ENCODE results near the gene MUC5AC. TPM values are rescaled to one million over a fixed set of nuclear protein-coding genes. Genes with fewer than 3 reads are reported as not detected.

MUC5AC gene
- total and polyA plus RNA-seq, 2 experiments from 2014 or later = not detected

- Histone ChIP-seq H3K9ac (no peak overlapping the region), H3F3A (ENCODE audit: insufficient read depth) (no peaks in the 10 kb centered on the region), H3K9me2 (ENCODE audit: insufficient read depth) (no peaks in the 10 kb centered on the region), H3K79me2 (ENCODE audit: insufficient read depth) (no peaks in the 10 kb centered on the region), H3K27ac (no peak overlapping the region), H2AFZ (no peak overlapping the region), H3K4me3 (no peak overlapping the region), H3K9me3 (ENCODE audit: low read depth) (peaks cover 2% of the 10 kb centered on the region), H3K27me3 (replicated peaks; ENCODE audit: insufficient read depth) (no peaks in the 10 kb centered on the region), H4K20me1 (ENCODE audit: insufficient read depth) (no peaks in the 10 kb centered on the region), H3K4me2 (ENCODE audit: unreplicated experiment) (no peak overlapping the region), H3K4me1 (ENCODE audit: insufficient read depth) (no peaks in the 10 kb centered on the region), H3K36me3 (ENCODE audit: low read depth) (no peaks in the 10 kb centered on the region)
- 54 to 66% methylated on average over 16 to 18 of the region's 18 CpGs for WGBS, 2 experiments (ENCODE audit: low coverage in 1 of 2, low lambda C conversion rate in 2 of 2, missing lambda C conversion rate in 2 of 2)
- TF ChIP-seq EZH2phosphoT487 (IDR thresholded peaks at IDR 0.05; ENCODE audit: insufficient read depth, low read depth) (no peak), EZH2 (IDR thresholded peaks at IDR 0.05; ENCODE audit: insufficient read depth, poor library complexity, severe bottlenecking) (no peak)
- DNase-seq = no peak
- in situ Hi-C loops (cut with MboI) = no loop called here
These were observed 28.1 kb upstream of the MUC5AC start for GRCh38 chr11:1129611-1130160.

GRCh38 chr11:1130276-1131032 lies 27.3 kb upstream of the MUC5AC start:
- Histone ChIP-seq H3K9ac (no peak overlapping the region), H3K4me2 (ENCODE audit: unreplicated experiment) (no peak overlapping the region), H3K4me1 (ENCODE audit: insufficient read depth) (no peaks in the 10 kb centered on the region), H3F3A (ENCODE audit: insufficient read depth) (no peaks in the 10 kb centered on the region), H3K79me2 (ENCODE audit: insufficient read depth) (no peaks in the 10 kb centered on the region), H3K36me3 (ENCODE audit: low read depth) (no peaks in the 10 kb centered on the region), H4K20me1 (ENCODE audit: insufficient read depth) (no peaks in the 10 kb centered on the region), H3K9me3 (ENCODE audit: low read depth) (peaks cover 3% of the 10 kb centered on the region), H3K4me3 (no peak overlapping the region), H3K9me2 (ENCODE audit: insufficient read depth) (no peaks in the 10 kb centered on the region), H2AFZ (no peak overlapping the region), H3K27ac (no peak overlapping the region), H3K27me3 (replicated peaks; ENCODE audit: insufficient read depth) (no peaks in the 10 kb centered on the region)
- no peak for DNase-seq
- 26 to 40% methylated on average over 12 to 14 of the region's 15 CpGs for whole genome bisulfite sequencing, 2 experiments (ENCODE audit: low coverage in 1 of 2, low lambda C conversion rate in 2 of 2, missing lambda C conversion rate in 2 of 2)
- no peak for TF ChIP-seq EZH2phosphoT487 (IDR thresholded peaks at IDR 0.05; ENCODE audit: insufficient read depth, low read depth)
- TF ChIP-seq EZH2 (IDR thresholded peaks at IDR 0.05; ENCODE audit: insufficient read depth, poor library complexity, severe bottlenecking) = no peak
- in situ Hi-C loops (cut with MboI) = no loop called here

- Histone ChIP-seq H3K9me2 (ENCODE audit: insufficient read depth) (no peaks in the 10 kb centered on the region), H3K4me2 (ENCODE audit: unreplicated experiment) (no peak overlapping the region), H3K79me2 (ENCODE audit: insufficient read depth) (no peaks in the 10 kb centered on the region), H4K20me1 (ENCODE audit: insufficient read depth) (no peaks in the 10 kb centered on the region), H3K4me1 (ENCODE audit: insufficient read depth) (no peaks in the 10 kb centered on the region), H3K9ac (no peak overlapping the region), H3K36me3 (ENCODE audit: low read depth) (no peaks in the 10 kb centered on the region), H3K27ac (no peak overlapping the region), H3F3A (ENCODE audit: insufficient read depth) (no peaks in the 10 kb centered on the region), H2AFZ (no peak overlapping the region), H3K27me3 (replicated peaks; ENCODE audit: insufficient read depth) (no peaks in the 10 kb centered on the region), H3K9me3 (ENCODE audit: low read depth) (peaks cover 3% of the 10 kb centered on the region), H3K4me3 (no peak overlapping the region)
- TF ChIP-seq EZH2phosphoT487 (IDR thresholded peaks at IDR 0.05; ENCODE audit: insufficient read depth, low read depth) (no peak), EZH2 (IDR thresholded peaks at IDR 0.05; ENCODE audit: insufficient read depth, poor library complexity, severe bottlenecking) (no peak)
- no peak for DNase-seq
- in situ Hi-C loops (cut with MboI) = no loop called here
- 57 to 59% methylated on average over 16 to 29 of the region's 29 CpGs for WGBS, 2 experiments (ENCODE audit: low coverage in 1 of 2, low lambda C conversion rate in 2 of 2, missing lambda C conversion rate in 2 of 2)
These were observed 26.5 kb upstream of the MUC5AC start for GRCh38 chr11:1131033-1131911.

GRCh38 chr11:1134848-1135445 lies 22.8 kb upstream of the MUC5AC start:
- in situ Hi-C loops (cut with MboI) = no loop called here
- Histone ChIP-seq H3K36me3 (ENCODE audit: low read depth) (no peaks in the 10 kb centered on the region), H3K4me3 (no peak overlapping the region), H3K79me2 (ENCODE audit: insufficient read depth) (no peaks in the 10 kb centered on the region), H3K4me2 (ENCODE audit: unreplicated experiment) (no peak overlapping the region), H2AFZ (no peak overlapping the region), H3K27me3 (replicated peaks; ENCODE audit: insufficient read depth) (no peaks in the 10 kb centered on the region; the same call in 1 of the 2 replicates), H3F3A (ENCODE audit: insufficient read depth) (peaks cover 9% of the 10 kb centered on the region; the same call in 1 of the 2 replicates), H3K9me3 (ENCODE audit: low read depth) (peaks cover 3% of the 10 kb centered on the region), H3K9ac (no peak overlapping the region), H3K9me2 (ENCODE audit: insufficient read depth) (no peaks in the 10 kb centered on the region), H3K27ac (no peak overlapping the region), H4K20me1 (ENCODE audit: insufficient read depth) (no peaks in the 10 kb centered on the region), H3K4me1 (ENCODE audit: insufficient read depth) (no peaks in the 10 kb centered on the region)
- TF ChIP-seq EZH2 (IDR thresholded peaks at IDR 0.05; ENCODE audit: insufficient read depth, poor library complexity, severe bottlenecking) = no peak
- TF ChIP-seq EZH2phosphoT487 (IDR thresholded peaks at IDR 0.05; ENCODE audit: insufficient read depth, low read depth) = no peak
- no peak for DNase-seq
- WGBS, 2 experiments (ENCODE audit: low coverage in 1 of 2, low lambda C conversion rate in 2 of 2, missing lambda C conversion rate in 2 of 2) = 7 to 22% methylated on average over 1 of the region's 1 CpG

All from GM23248 (cell line).